Activated naive CD4-positive, alpha-beta T cell treated with anti-CD3 and anti-CD28 coated beads, Interleukin-2, amount 50 U/mL, for 24 hours (primary cell): ENCODE data around the gene MYO9A.
A peak's percentile ranks its signal among the peaks of the same experiment; 100 is the strongest.

Source experiments
- H3K27ac Mint-ChIP-seq: one replicate; pipeline ENCODE4 v1.8.0; 2021; ENCODE audit warnings: mild to moderate bottlenecking, mixed read lengths
- H3K27me3 Mint-ChIP-seq: one replicate; pipeline ENCODE4 v1.8.0; 2021; ENCODE audit warnings: mixed read lengths
- H3K36me3 Mint-ChIP-seq: one replicate; pipeline ENCODE4 v1.8.0; 2021; ENCODE audit warnings: mixed read lengths
- H3K4me1 Mint-ChIP-seq: one replicate; pipeline ENCODE4 v1.8.0; 2021; ENCODE audit warnings: mixed read lengths
- H3K4me3 Mint-ChIP-seq: one replicate; pipeline ENCODE4 v1.8.0; 2021; ENCODE audit warnings: mild to moderate bottlenecking, mixed read lengths
- H3K9me3 Mint-ChIP-seq: one replicate; pipeline ENCODE4 v1.8.0; 2021; ENCODE audit warnings: mixed read lengths

The MYO9A gene, protein sequence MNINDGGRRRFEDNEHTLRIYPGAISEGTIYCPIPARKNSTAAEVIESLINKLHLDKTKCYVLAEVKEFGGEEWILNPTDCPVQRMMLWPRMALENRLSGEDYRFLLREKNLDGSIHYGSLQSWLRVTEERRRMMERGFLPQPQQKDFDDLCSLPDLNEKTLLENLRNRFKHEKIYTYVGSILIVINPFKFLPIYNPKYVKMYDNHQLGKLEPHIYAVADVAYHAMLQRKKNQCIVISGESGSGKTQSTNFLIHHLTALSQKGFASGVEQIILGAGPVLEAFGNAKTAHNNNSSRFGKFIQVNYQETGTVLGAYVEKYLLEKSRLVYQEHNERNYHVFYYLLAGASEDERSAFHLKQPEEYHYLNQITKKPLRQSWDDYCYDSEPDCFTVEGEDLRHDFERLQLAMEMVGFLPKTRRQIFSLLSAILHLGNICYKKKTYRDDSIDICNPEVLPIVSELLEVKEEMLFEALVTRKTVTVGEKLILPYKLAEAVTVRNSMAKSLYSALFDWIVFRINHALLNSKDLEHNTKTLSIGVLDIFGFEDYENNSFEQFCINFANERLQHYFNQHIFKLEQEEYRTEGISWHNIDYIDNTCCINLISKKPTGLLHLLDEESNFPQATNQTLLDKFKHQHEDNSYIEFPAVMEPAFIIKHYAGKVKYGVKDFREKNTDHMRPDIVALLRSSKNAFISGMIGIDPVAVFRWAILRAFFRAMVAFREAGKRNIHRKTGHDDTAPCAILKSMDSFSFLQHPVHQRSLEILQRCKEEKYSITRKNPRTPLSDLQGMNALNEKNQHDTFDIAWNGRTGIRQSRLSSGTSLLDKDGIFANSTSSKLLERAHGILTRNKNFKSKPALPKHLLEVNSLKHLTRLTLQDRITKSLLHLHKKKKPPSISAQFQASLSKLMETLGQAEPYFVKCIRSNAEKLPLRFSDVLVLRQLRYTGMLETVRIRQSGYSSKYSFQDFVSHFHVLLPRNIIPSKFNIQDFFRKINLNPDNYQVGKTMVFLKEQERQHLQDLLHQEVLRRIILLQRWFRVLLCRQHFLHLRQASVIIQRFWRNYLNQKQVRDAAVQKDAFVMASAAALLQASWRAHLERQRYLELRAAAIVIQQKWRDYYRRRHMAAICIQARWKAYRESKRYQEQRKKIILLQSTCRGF (N-terminal part only)

DNA sequence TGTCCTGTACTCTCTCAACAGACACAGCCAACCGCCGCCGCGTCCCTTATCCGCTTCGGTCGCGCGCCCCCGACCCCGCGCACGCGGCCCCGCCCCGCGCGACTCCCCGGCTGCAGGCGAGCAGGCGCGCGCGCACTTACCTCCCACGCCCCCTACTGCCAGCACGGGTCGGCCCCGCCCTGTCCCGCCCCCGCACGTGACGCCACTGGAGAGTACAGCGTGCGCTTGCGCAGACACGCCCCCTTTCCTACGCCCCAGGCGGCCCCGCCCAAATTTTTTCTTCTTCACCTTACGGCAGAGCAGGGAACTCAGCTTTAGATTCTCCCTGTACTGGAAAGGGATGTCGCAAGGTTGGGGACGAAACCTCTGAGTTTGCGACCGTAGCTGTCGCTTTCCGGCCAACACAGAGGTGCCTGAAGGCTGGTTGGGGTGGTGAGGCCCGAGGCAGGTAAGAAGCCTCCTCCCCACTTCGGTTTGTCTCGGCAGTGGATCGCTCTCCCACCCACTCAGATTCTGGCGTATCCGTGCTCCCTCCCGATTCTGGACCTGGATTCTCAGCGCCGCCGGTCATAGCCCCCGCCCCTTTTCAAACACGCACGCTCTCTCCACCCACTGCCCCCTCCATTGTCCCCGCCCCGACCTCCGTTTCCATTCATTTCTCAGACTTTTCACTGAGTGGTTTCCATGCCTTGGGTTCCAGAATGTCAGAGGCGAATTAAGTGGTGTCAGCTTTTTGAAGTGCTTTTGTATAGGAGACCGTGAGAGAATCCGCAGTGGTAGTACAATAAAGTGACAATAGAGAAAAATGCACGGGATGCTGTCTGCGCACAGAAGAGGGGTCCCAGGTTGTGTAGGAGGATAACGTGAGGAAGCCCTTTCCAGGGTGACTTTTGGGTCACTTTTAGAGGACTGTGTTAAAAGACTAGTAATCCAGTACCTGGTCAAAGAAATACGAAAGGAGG lies at the start of gene MYO9A, which contains the start of gene SENP8:
Gene MYO9A, minus strand, starts transcription at position 134 of the 962 bp plus-strand sequence. CDS start 71,587 bp downstream, outside the sequence.
Gene SENP8, plus strand, starts transcription at position 387 of the 962 bp plus-strand sequence. CDS start 21,221 bp downstream, outside the sequence.
- H3K9me3 Mint-ChIP-seq = no peaks in the 10 kb centered on the region
- no peaks in the 10 kb centered on the region for H3K27me3 Mint-ChIP-seq
- peak within 1 kb of the TSS; percentile 95 for H3K4me3 Mint-ChIP-seq
- H3K36me3 Mint-ChIP-seq = no peaks in the 10 kb centered on the region
- peaks cover 40% of the 10 kb centered on the region for H3K4me1 Mint-ChIP-seq
- peak within 1 kb of the TSS; percentile 99 for H3K27ac Mint-ChIP-seq

DNA sequence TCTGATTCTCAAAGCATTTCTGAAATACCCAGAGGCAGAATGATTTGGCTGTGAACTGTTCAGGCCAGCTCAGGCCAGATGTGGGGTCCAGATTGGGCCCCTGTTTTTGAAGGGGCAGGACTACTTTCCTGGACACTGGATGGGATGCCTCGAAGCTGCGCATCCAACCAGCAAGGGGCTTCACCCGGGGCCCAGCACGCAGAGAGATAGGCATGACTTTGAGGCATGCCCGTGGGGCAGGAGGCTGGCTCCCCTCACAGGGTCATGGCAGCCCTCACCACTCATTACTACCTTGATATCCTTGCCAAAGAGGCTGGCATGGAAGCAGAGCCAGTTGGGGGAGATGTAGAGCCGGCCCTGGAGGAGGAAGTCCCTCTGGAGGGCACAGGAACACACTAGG lies 49.5 kb upstream of the MYO9A start:
- Mint-ChIP-seq H3K27ac (no peak overlapping the region), H3K4me3 (no peak overlapping the region), H3K9me3 (no peaks in the 10 kb centered on the region), H3K4me1 (no peaks in the 10 kb centered on the region), H3K36me3 (no peaks in the 10 kb centered on the region), H3K27me3 (no peaks in the 10 kb centered on the region)

DNA sequence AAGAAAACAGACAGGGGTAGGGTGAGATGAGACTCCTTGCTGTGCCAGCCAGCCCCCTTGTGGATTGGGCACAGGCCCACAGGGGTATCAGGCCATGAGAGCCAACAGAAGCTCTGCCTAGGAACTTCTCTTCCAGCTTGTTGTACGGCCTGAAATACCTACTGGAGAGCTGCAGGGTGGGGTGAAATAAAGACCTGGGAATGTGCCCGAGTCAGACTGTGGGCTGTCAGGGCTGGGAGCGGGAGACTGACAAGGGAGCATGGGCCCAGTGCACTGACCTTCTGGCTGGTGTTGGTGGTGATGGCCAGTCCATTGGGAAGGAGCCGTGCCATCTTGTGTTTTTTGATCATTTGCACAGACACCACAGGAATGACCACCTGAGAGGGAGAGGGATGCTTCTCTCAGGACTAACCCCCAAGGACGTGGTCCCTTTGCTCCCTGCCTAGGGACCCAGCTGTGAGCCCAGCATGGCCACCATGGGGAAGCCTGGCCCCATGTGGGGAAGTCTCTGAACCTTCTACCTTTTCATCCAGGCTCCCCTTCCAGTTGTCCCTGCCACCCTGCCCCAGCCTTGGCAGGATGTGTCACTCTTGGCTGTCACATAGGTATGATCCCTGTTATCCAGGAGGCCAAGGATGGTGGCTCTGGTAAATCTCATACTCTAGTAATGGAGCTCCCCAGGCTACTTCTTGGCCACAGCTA lies 48.9 kb upstream of the MYO9A start:
- Mint-ChIP-seq H3K9me3 (no peaks in the 10 kb centered on the region), H3K4me1 (no peaks in the 10 kb centered on the region), H3K4me3 (no peak overlapping the region), H3K27me3 (no peaks in the 10 kb centered on the region), H3K27ac (no peak overlapping the region), H3K36me3 (no peaks in the 10 kb centered on the region)

DNA sequence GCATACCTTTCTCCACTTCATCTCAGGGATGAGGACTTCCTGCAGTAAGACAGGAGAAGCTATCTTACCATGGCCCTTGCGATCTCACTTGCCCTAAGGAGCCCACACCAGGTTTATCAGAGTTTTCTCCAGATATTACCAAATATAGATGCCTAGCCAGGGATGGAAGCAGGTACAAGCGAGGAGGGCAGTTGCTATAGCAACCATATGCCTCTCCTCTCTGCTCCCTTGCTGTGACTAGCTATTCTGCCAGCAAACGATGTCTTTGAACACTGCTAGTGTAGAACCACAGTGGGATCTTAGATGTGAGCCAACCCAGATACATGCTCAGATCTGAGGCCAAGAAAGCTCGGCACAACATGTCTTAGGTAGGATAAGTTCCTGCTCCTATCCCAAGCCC lies 45.8 kb upstream of the MYO9A start:
- no peaks in the 10 kb centered on the region for H3K27me3 Mint-ChIP-seq
- no peaks in the 10 kb centered on the region for H3K4me1 Mint-ChIP-seq
- no peaks in the 10 kb centered on the region for H3K9me3 Mint-ChIP-seq
- H3K4me3 Mint-ChIP-seq = no peak overlapping the region
- H3K36me3 Mint-ChIP-seq = no peaks in the 10 kb centered on the region
- H3K27ac Mint-ChIP-seq = no peak overlapping the region

DNA sequence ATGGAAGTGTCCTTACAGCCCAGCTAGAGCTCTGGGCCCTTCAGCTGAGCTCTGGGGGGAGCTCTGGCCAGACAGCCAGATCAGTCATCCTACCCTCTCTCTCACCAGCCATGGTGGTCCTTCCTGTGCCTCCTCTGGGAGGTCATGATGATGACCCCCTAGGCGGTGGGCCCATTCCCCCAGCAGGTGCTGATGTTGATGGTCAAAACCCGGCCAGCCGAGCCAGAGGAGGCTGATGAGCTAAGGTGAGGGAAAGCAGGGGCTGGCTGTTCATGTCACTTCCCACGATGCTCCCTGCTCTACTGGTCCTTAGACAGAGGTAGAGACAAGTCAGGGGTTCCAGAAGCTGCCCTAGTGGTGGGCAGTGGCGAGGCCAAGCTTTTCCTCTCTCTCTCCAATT lies 44.6 kb upstream of the MYO9A start:
- no peak overlapping the region for H3K4me3 Mint-ChIP-seq
- H3K9me3 Mint-ChIP-seq = no peaks in the 10 kb centered on the region
- H3K36me3 Mint-ChIP-seq = no peaks in the 10 kb centered on the region
- H3K4me1 Mint-ChIP-seq = no peaks in the 10 kb centered on the region
- no peaks in the 10 kb centered on the region for H3K27me3 Mint-ChIP-seq
- no peak overlapping the region for H3K27ac Mint-ChIP-seq

DNA sequence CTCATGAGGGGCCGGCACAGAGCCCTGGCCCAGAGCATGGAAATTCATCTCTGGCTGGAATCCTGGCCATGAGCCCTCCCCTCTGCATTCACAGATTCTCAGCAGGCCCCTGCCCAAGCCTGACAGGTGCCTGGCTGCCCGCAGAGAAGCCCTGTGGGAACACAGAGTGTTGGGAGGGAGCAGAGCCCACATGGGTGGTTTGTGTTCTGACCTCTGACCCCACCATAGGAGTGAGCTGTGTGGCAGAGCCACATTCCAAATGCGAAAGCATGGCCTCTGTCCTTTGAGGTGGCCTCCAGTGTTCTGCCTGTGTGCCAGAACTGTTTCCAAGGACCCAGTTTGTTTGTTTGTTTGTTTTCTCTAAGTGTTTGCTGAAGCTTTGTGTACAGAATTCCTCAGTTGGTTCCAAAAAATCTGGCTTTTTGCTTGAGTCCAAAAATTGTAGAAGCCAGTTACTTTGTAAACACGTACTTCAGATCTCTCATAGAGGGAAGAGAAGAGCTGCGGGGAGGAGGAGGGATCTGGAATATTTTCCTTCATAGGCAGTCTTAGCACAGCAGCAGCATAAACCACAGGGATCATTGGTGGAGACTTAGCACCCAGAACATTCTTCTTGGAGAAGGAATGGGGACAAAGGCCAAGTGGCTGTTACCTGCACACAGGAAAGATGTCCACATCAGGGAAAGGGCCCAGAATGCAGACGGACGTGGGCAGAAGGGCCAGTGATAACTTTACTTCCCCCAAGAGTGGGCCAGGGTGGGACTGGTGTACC lies 43.6 kb upstream of the MYO9A start:
- H3K4me3 Mint-ChIP-seq = no peak overlapping the region
- H3K27ac Mint-ChIP-seq = no peak overlapping the region
- H3K27me3 Mint-ChIP-seq = no peaks in the 10 kb centered on the region
- no peaks in the 10 kb centered on the region for H3K9me3 Mint-ChIP-seq
- H3K36me3 Mint-ChIP-seq = no peaks in the 10 kb centered on the region
- no peaks in the 10 kb centered on the region for H3K4me1 Mint-ChIP-seq

DNA sequence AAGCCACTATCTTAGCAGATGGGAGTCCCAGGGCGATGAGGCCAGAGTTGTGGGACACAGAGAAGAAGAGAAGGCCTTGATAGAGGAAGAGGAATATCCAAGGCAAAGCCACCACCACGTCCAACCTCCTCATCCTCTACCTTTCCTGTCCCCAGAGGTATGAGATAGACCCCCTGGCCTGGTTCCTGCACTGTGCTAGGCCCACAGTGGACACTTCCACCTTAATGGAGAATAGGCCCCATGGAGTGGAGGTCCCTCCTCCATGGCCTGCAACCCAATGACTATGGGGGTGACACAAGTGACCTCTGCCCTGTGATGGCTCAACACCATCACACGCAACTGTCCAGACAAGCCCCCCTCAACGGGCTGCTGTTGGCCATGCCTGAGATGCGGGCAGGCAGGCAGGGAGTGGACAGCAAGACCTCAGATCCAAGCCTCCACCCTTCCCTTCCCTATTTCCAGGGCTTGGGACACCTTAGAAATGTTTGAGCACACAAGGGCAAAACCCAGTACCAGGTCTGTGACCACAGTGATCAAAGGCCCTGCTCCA lies 42.8 kb upstream of the MYO9A start:
- Mint-ChIP-seq H3K27ac (no peak overlapping the region), H3K9me3 (no peaks in the 10 kb centered on the region), H3K36me3 (no peaks in the 10 kb centered on the region), H3K27me3 (no peaks in the 10 kb centered on the region), H3K4me1 (peaks cover under 1% of the 10 kb centered on the region), H3K4me3 (no peak overlapping the region)

DNA sequence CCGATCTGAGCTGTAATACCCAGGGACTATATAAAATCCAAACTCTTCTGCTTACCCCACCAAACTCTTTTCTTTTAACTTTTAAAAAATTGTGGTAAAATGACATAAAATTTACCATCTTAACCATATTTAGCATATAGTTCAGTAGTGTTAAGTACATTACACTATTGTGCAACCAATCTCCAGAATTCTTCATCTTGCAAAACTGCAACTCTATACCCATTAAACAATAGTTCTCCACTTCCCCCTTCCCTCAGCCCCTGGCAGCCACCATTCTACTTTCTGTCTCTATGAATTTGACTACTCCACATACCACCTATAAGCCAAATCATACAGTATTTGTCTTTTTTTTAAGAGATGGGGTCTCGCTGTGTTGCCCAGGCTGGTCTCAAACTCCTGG lies 39.0 kb upstream of the MYO9A start:
- Mint-ChIP-seq H3K27me3 (no peaks in the 10 kb centered on the region), H3K9me3 (no peaks in the 10 kb centered on the region), H3K4me1 (peaks cover 4% of the 10 kb centered on the region), H3K27ac (no peak overlapping the region), H3K36me3 (no peaks in the 10 kb centered on the region), H3K4me3 (no peak overlapping the region)

DNA sequence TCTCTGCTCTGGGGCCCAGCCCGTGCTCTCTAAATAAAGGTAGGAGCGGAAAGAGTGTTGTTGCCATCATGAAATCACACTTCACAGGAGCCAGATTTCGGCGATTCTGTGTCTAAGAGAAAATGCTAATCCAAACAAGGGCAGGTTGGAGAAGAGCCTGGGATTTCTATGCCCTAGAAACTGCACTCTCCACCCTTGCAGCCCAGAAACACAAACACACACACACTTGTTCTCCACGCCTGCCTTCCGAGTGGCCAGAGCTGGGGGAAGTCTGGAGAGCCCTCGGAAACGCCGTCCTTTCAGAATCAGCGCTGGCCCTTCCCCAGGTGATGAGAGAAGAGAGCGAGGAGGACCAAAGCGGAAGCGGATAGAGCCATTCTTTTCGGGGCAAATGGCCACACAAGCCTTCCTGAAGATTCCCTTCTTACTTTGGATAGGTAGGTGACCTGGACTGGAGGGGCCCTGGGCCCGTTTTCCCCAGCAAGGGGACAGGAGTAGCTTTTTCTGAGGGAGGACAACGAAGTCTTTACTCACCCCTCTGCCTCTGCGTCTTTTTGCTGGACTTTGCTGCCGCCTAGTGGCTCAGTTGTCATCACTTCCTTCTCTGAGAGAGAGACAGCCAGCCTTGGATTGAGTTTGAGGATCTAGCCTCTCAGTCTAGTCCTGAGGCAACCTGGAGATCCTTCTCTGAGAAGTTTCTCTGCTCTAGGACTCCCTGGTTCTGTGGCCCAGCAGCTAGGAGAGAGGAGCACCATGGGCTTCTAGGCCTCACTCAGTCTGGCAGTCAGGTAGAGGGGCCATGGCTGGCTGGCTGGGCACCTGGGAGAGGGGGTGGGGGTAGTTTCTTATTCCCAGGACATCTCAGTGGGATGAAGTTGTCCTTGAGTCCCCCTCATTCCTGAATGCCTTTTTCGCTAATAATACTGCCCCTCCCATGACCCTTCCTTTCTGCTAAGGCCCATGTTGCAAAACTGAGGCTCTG lies 38.0 kb upstream of the MYO9A start:
- peak overlapping the region; percentile 85 for H3K4me3 Mint-ChIP-seq
- H3K36me3 Mint-ChIP-seq = no peaks in the 10 kb centered on the region
- no peaks in the 10 kb centered on the region for H3K27me3 Mint-ChIP-seq
- no peak overlapping the region for H3K27ac Mint-ChIP-seq
- no peaks in the 10 kb centered on the region for H3K9me3 Mint-ChIP-seq
- peaks cover 4% of the 10 kb centered on the region for H3K4me1 Mint-ChIP-seq

DNA sequence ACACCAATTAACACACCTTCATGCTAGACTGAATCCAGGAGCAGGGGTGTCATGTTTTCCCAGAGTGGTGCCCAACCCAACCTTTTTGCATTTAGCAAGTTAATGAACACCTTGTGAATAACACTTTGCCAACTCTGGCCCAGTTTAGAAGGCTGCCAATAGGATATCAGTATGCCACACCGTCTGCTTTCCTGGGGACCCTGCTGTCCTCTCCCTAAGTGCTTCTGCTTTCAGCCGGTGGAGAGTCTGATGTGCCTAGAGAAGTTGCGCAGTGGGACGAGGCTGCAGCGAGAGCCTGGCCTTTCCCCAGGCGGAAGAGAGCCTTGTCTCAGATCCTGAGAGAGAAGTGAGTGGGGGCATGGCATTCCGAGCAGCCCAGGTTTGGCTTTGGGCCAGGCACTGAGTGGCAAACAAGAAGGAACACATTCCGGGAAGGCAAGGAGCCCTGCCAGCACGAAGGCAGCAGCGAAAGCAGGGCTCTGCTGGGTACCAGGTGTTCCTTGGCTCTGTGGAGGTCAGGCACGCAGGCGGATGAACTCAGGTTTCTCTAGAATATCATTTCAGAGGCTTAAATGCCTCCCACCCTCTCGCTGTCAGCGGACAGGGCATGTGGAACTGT lies 37.2 kb upstream of the MYO9A start:
- no peaks in the 10 kb centered on the region for H3K9me3 Mint-ChIP-seq
- no peaks in the 10 kb centered on the region for H3K27me3 Mint-ChIP-seq
- peaks cover 4% of the 10 kb centered on the region for H3K4me1 Mint-ChIP-seq
- H3K36me3 Mint-ChIP-seq = no peaks in the 10 kb centered on the region
- H3K27ac Mint-ChIP-seq = no peak overlapping the region
- peak overlapping the region; percentile 85 for H3K4me3 Mint-ChIP-seq

DNA sequence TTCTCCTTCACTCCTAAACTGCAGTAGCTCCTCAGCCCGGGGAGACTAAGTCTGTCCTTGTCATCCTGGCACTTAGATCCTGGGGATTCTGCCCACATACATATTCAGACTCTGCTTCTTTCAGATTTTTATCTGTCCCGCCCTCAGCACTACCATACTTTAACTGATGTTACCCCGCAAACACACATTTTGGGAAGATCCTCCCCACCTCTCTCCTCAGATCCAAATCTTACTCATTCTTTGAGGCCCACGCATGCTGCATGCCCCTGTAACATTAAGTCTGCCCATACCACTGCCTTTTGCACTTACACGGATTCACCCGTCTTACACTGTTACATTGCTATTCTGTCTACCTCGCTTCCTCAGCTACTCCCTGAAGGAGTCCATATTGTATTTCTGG lies 36.4 kb upstream of the MYO9A start:
- no peaks in the 10 kb centered on the region for H3K9me3 Mint-ChIP-seq
- peaks cover 4% of the 10 kb centered on the region for H3K4me1 Mint-ChIP-seq
- H3K27ac Mint-ChIP-seq = no peak overlapping the region
- H3K27me3 Mint-ChIP-seq = no peaks in the 10 kb centered on the region
- no peaks in the 10 kb centered on the region for H3K36me3 Mint-ChIP-seq
- H3K4me3 Mint-ChIP-seq = no peak overlapping the region

DNA sequence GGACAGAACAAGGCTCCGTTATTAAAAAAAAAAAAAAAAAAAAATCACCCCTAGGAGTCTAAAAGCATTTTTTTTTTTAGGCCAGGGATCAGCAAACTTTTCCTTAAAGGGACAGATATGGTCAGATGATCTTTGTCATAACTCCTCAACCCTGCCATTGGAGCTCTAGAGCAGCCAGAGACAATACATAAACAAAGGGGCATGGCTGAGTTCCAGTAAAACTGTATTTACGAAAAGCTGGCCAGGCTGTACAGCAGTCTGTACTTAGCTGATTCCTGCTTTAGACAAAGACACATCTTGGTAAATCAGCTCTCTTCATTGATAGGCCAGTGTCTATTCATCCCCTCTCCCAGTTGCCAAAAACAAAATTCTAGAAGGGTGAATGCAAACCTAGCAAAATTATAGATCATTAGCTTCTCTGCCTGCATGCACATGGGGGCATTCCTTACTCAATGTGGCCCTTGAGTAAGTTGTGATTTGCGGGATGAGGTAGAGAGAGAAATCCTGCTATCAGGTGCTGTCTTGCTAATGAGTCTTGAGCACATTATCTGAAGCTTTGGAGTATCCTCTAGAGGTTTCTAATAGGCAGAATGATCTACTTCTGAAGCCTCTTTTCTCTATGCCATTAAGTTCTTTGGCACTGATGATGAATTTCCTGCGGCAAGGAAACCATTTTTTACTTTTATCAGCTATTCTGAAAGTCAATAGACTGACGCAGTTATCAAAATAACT lies 35.5 kb upstream of the MYO9A start:
- no peak overlapping the region for H3K27ac Mint-ChIP-seq
- H3K4me3 Mint-ChIP-seq = no peak overlapping the region
- H3K9me3 Mint-ChIP-seq = no peaks in the 10 kb centered on the region
- no peaks in the 10 kb centered on the region for H3K36me3 Mint-ChIP-seq
- peaks cover 4% of the 10 kb centered on the region for H3K4me1 Mint-ChIP-seq
- no peaks in the 10 kb centered on the region for H3K27me3 Mint-ChIP-seq
